Endothelial cell of umbilical vein (primary cell): ENCODE results near the gene ZNF775. TPM values are rescaled to one million over a fixed set of nuclear protein-coding genes. Genes with fewer than 3 reads are reported as not detected.
A peak's percentile ranks its signal among the peaks of the same experiment; 100 is the strongest.

Experiments
- BruUV-seq: library from RNA; stranded (reverse); fragments of 400-500 nt; replicated peaks from 2 replicates; lab custom pipeline; 2021; lab: Mats Ljungman, UMichigan
- CTCF ChIA-PET: fragments of 300-600, 350-600 bp; sonication (Branson Sonifier 250); formaldehyde crosslinking; loops from one replicate; lab custom pipeline; 2021; ENCODE audit warnings: antibody characterized with exemption, inconsistent platforms; lab: Charles Lee
- POLR2A ChIA-PET: fragments of 300-600, 350-600 bp; sonication (Branson Sonifier 250); formaldehyde crosslinking; loops from one replicate; lab custom pipeline; 2021; ENCODE audit warnings: antibody characterized with exemption, inconsistent platforms; lab: Charles Lee
- DNase-seq: peaks from one replicate; pipeline ENCODE4 v3.0.0-alpha.2; 2011; ENCODE audit warnings: low read depth, low spot score
- FAIRE-seq: peaks from 2 replicates; lab custom pipeline; 2011; peaks lifted over from hg19 to GRCh38; lab: Jason Lieb, UNC
- H2AFZ ChIP-seq: 2 replicates; pipeline ENCODE4 v1.6.0; 2012; ENCODE audit warnings: low read depth, low read length, control low read depth, inconsistent platforms
- H3K27ac ChIP-seq: 2 replicates; pipeline ENCODE4 v1.5.1; 2011; ENCODE audit warnings: low read depth, mild to moderate bottlenecking, control low read depth, low read length, moderate library complexity; ENCODE audit not compliant: insufficient read depth
- H3K27me3 ChIP-seq, 2 experiments: 2 replicates each; pipeline versions ENCODE4 v1.6.0 to v1.6.1; 2011; ENCODE audit warnings: low read length in 2 of 2, mixed read lengths in 1 of 2; ENCODE audit not compliant: control insufficient read depth in 2 of 2, insufficient read depth in 2 of 2
- H3K36me3 ChIP-seq, 2 experiments: 2 replicates in 1 of 2; 3 replicates in 1 of 2; pipeline ENCODE4 v1.5.1; 2011; ENCODE audit warnings: low read length in 2 of 2, mild to moderate bottlenecking in 1 of 2, moderate library complexity in 1 of 2; ENCODE audit not compliant: control insufficient read depth in 2 of 2, insufficient read depth in 2 of 2; ENCODE audit errors: extremely low read depth in 1 of 2
- H3K4me1 ChIP-seq: 3 replicates; pipeline ENCODE4 v1.5.1; 2011; ENCODE audit warnings: mild to moderate bottlenecking, low read length; ENCODE audit not compliant: control insufficient read depth, insufficient read depth; ENCODE audit errors: extremely low read depth
- H3K4me2 ChIP-seq: 2 replicates; pipeline ENCODE4 v1.6.1; 2011; ENCODE audit warnings: low read length, control low read depth, mixed read lengths; ENCODE audit not compliant: insufficient read depth
- H3K4me3 ChIP-seq, 3 experiments: fragments of 200-600 bp in 1 of 3; sonication (generic), shearing (Covaris generic) in 1 of 3; replicated peaks in 1 of 3; 2 replicates each; pipeline ENCODE4 v1.5.1; 2011 to 2016; ENCODE audit warnings: control low read depth in 3 of 3, low read length in 3 of 3, mild to moderate bottlenecking in 2 of 3, inconsistent platforms in 1 of 3, low read depth in 1 of 3, moderate library complexity in 1 of 3; ENCODE audit not compliant: insufficient read depth in 1 of 3
- H3K79me2 ChIP-seq: 2 replicates; pipeline ENCODE4 v1.6.0; 2012; ENCODE audit warnings: low read length, inconsistent platforms; ENCODE audit not compliant: control insufficient read depth, insufficient read depth
- H3K9ac ChIP-seq: replicated peaks from 2 replicates; pipeline ENCODE3; 2011; ENCODE audit warnings: low read length, control low read depth; ENCODE audit not compliant: insufficient read depth; ENCODE audit errors: extremely low read depth
- H3K9me1 ChIP-seq: replicated peaks from 3 replicates; pipeline ENCODE4 v1.6.0; 2011; ENCODE audit warnings: mild to moderate bottlenecking, low read length; ENCODE audit not compliant: control insufficient read depth, insufficient read depth; ENCODE audit errors: extremely low read depth
- H3K9me3 ChIP-seq: replicated peaks from 2 replicates; pipeline ENCODE4 v1.5.1; 2012; ENCODE audit warnings: low read length, inconsistent platforms; ENCODE audit not compliant: control insufficient read depth, insufficient read depth
- H4K20me1 ChIP-seq: replicated peaks from 2 replicates; pipeline ENCODE3; 2011; ENCODE audit warnings: mild to moderate bottlenecking, low read length; ENCODE audit not compliant: control insufficient read depth, insufficient read depth; ENCODE audit errors: extremely low read depth
- EZH2 ChIP-seq: IDR thresholded peaks from 2 replicates; pipeline ENCODE4 v1.6.1; 2012; ENCODE audit warnings: borderline replicate concordance, low read depth, mild to moderate bottlenecking, moderate library complexity, low read length, inconsistent platforms; ENCODE audit not compliant: severe bottlenecking
- FOS ChIP-seq: IDR thresholded peaks from 2 replicates; pipeline ENCODE4 v1.6.1; 2011; ENCODE audit warnings: mild to moderate bottlenecking, low read length, moderate library complexity, borderline replicate concordance; ENCODE audit not compliant: insufficient read depth
- GATA2 ChIP-seq: IDR thresholded peaks from 2 replicates; pipeline ENCODE4 v1.7.0; 2011; ENCODE audit warnings: low read depth, mild to moderate bottlenecking, moderate library complexity, mixed read lengths, low read length; ENCODE audit not compliant: insufficient read length, insufficient read depth
- JUN ChIP-seq: IDR thresholded peaks from 2 replicates; pipeline ENCODE4 v1.6.1; 2011; ENCODE audit warnings: borderline replicate concordance, low read depth; ENCODE audit not compliant: insufficient read length, insufficient read depth
- MYC ChIP-seq: IDR thresholded peaks from one replicate; pipeline ENCODE4 v1.6.1; 2011; ENCODE audit warnings: mild to moderate bottlenecking, low read depth, low read length
- POLR2A ChIP-seq: IDR thresholded peaks from 2 replicates; pipeline ENCODE4 v1.6.1; 2012; ENCODE audit warnings: low read depth, mild to moderate bottlenecking, control low read depth, low read length
- POLR2AphosphoS5 ChIP-seq: IDR thresholded peaks from 2 replicates; pipeline ENCODE4 v1.6.1; 2012; ENCODE audit warnings: low read depth, mild to moderate bottlenecking, control low read depth, low read length, moderate library complexity; ENCODE audit not compliant: insufficient read depth
- dilution Hi-C: fragments of 300-500 bp; cut with MboI; formaldehyde crosslinking; loops from one replicate; pipeline ENCODE4 v1.15.0; 2019; ENCODE audit warnings: low sequenced_read_pairs; ENCODE audit not compliant: extremely low pct_ligation_motif_present
- intact Hi-C: fragments of 100-400 bp; cut with micrococcal nuclease; formaldehyde crosslinking; loops from one replicate; pipeline ENCODE4 v1.10.0; 2022
- polyA plus RNA-seq, 4 experiments: library from polyadenylated mRNA; depleted of rRNA in 3 of 4; stranded (reverse) in 3 of 4; unstranded in 1 of 4; fragments of >200 nt; gene quantifications; 2 replicates each; pipeline versions ENCODE4 v1.2.1 to v1.2.3, GENCODE V29; 2011 to 2012; ENCODE audit warnings: missing spikeins in 1 of 4
- total RNA-seq: library from RNA; stranded (reverse); gene quantifications from 2 replicates; pipeline ENCODE4 v1.2.3, GENCODE V29; 2021
- TF ChIP-seq, protein P1 (sequence below), 2 donors: IDR thresholded peaks; 1 replicate in 1 of 2; 2 replicates in 1 of 2; pipeline ENCODE4 v1.5.1; 2011; ENCODE audit warnings: low read length in 2 of 2, mild to moderate bottlenecking in 2 of 2, moderate library complexity in 2 of 2, control low read depth in 1 of 2, inconsistent platforms in 1 of 2, low read depth in 1 of 2; ENCODE audit not compliant: insufficient read depth in 1 of 2; ENCODE audit errors: extremely low read depth in 1 of 2
- TF ChIP-seq, protein P2 (sequence below): IDR thresholded peaks from 2 replicates; pipeline ENCODE4 v1.6.1; 2011; ENCODE audit not compliant: insufficient read depth, insufficient read length

ZNF775 gene
- total and polyA plus RNA-seq, 2 donors (not counting 3 experiments of a cell fraction or from before 2014, with no cell fraction given), result 5.8 to 8.3 TPM

- dilution Hi-C loops, result no loop called here
- intact Hi-C loops, result no loop called here
- H3K4me3 ChIP-seq, result no peak overlapping the region
- H3K27ac ChIP-seq, result no peak overlapping the region
- no peak overlapping the region for H3K4me2 ChIP-seq
- no peak for DNase-seq
- H3K4me1 ChIP-seq, result no peaks in the 10 kb centered on the region
- no TSS peak for BruUV-seq
- no peaks in the 10 kb centered on the region for H3K36me3 ChIP-seq
- CTCF ChIA-PET, result no interaction called here
- H3K9ac ChIP-seq, result no peak overlapping the region
- TF ChIP-seq EZH2, result no peak
- no peak for TF ChIP-seq POLR2A
- TF ChIP-seq, protein P1, sequence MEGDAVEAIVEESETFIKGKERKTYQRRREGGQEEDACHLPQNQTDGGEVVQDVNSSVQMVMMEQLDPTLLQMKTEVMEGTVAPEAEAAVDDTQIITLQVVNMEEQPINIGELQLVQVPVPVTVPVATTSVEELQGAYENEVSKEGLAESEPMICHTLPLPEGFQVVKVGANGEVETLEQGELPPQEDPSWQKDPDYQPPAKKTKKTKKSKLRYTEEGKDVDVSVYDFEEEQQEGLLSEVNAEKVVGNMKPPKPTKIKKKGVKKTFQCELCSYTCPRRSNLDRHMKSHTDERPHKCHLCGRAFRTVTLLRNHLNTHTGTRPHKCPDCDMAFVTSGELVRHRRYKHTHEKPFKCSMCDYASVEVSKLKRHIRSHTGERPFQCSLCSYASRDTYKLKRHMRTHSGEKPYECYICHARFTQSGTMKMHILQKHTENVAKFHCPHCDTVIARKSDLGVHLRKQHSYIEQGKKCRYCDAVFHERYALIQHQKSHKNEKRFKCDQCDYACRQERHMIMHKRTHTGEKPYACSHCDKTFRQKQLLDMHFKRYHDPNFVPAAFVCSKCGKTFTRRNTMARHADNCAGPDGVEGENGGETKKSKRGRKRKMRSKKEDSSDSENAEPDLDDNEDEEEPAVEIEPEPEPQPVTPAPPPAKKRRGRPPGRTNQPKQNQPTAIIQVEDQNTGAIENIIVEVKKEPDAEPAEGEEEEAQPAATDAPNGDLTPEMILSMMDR (IDR thresholded peaks at IDR 0.05; ENCODE audit: extremely low read depth in 1 of 2, insufficient read depth in 1 of 2, low read depth in 1 of 2, low read length in 2 of 2), result no peak
- TF ChIP-seq FOS, result no peak
- TF ChIP-seq POLR2AphosphoS5, result no peak
- no peak for TF ChIP-seq GATA2
- TF ChIP-seq JUN, result no peak
- TF ChIP-seq, protein P2, sequence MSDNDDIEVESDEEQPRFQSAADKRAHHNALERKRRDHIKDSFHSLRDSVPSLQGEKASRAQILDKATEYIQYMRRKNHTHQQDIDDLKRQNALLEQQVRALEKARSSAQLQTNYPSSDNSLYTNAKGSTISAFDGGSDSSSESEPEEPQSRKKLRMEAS, result no peak
- no peak for TF ChIP-seq MYC
- no peaks in the 10 kb centered on the region for H3K9me1 ChIP-seq
- H2AFZ ChIP-seq, result no peak overlapping the region
- H3K27me3 ChIP-seq, result no peaks in the 10 kb centered on the region
- no peaks in the 10 kb centered on the region for H3K79me2 ChIP-seq
- H3K9me3 ChIP-seq, result no peaks in the 10 kb centered on the region
- POLR2A ChIA-PET, result no interaction called here
- peak; percentile 62 for FAIRE-seq
- no peaks in the 10 kb centered on the region for H4K20me1 ChIP-seq
Observed at GRCh38 chr7:150439967-150440366, 60.8 kb downstream of the ZNF775 start.
